SU-DHL-6 (cell line): ENCODE data around the gene TPGS1.

ENCODE experiments used
- H2AFZ ChIP-seq: fragments of 200-600 bp; sonication (generic); 2 replicates; pipeline ENCODE4 v1.6.1; 2014; ENCODE audit warnings: low read depth, mild to moderate bottlenecking, moderate library complexity, mixed read lengths, antibody characterized with exemption, low read length; ENCODE audit not compliant: severe bottlenecking
- H3F3A ChIP-seq: fragments of 200-600 bp; shearing (Covaris generic); 2 replicates; pipeline ENCODE4 v1.6.0; 2016; ENCODE audit warnings: antibody characterized with exemption, mild to moderate bottlenecking; ENCODE audit not compliant: insufficient read depth
- H3K27ac ChIP-seq: fragments of 200-600 bp; sonication (generic); 2 replicates; pipeline ENCODE4 v1.5.1; 2016; ENCODE audit warnings: low read depth, mild to moderate bottlenecking, low read length, moderate library complexity, mixed read lengths
- H3K27me3 ChIP-seq: fragments of 200-600 bp; sonication (generic), shearing (Covaris generic); 2 replicates; pipeline ENCODE4 v1.6.0; 2014; ENCODE audit warnings: mild to moderate bottlenecking, low read length
- H3K36me3 ChIP-seq: fragments of 200-600 bp; sonication (generic); 2 replicates; pipeline ENCODE4 v1.6.1; 2014; ENCODE audit warnings: mild to moderate bottlenecking, low read length, mixed read lengths
- H3K4me2 ChIP-seq: fragments of 300-600, 200-600 bp; shearing (Covaris generic), sonication (generic); 2 replicates; pipeline ENCODE4 v1.6.0; 2014; ENCODE audit warnings: low read length, low read depth, mild to moderate bottlenecking; ENCODE audit not compliant: poor library complexity, severe bottlenecking
- H3K4me3 ChIP-seq: fragments of 200-600 bp; sonication (generic); 2 replicates; pipeline ENCODE4 v1.5.1; 2014; ENCODE audit warnings: antibody characterized with exemption, low read length, mild to moderate bottlenecking, mixed read lengths; ENCODE audit not compliant: insufficient read depth, poor library complexity, severe bottlenecking
- H3K79me2 ChIP-seq: fragments of 200-600 bp; sonication (generic); 2 replicates; pipeline ENCODE4 v1.6.1; 2014; ENCODE audit warnings: mild to moderate bottlenecking, low read length, moderate library complexity; ENCODE audit not compliant: insufficient read depth
- H3K9ac ChIP-seq: fragments of 200-600 bp; sonication (generic); 2 replicates; pipeline ENCODE4 v1.7.0; 2014; ENCODE audit warnings: mild to moderate bottlenecking, low read length
- H3K9me2 ChIP-seq: fragments of 200-600 bp; sonication (generic); replicated peaks from 2 replicates; pipeline ENCODE4 v1.6.1; 2014; ENCODE audit warnings: low read length; ENCODE audit not compliant: insufficient read depth
- H3K9me3 ChIP-seq: fragments of 200-600 bp; sonication (generic); 2 replicates; pipeline ENCODE4 v1.6.1; 2014; ENCODE audit warnings: low read length, mixed read lengths; ENCODE audit not compliant: insufficient read depth
- H4K20me1 ChIP-seq: fragments of 200-600 bp; sonication (generic); 2 replicates; pipeline ENCODE4 v1.6.1; 2014; ENCODE audit warnings: low read depth, mild to moderate bottlenecking, antibody characterized with exemption, low read length, moderate library complexity, mixed read lengths
- CTCF ChIP-seq: fragments of 200-600 bp; sonication (generic); IDR thresholded peaks from one replicate; pipeline ENCODE4 v1.5.1; 2017; ENCODE audit warnings: antibody characterized with exemption, mild to moderate bottlenecking, low read length, moderate library complexity; ENCODE audit not compliant: insufficient read depth, poor library complexity, severe bottlenecking
- EZH2phosphoT487 ChIP-seq: fragments of 200-600 bp; sonication (generic), shearing (Covaris generic); conservative IDR thresholded peaks from 2 replicates; pipeline ENCODE4 v1.6.1; 2018; ENCODE audit warnings: mild to moderate bottlenecking, antibody characterized with exemption, low read length, moderate library complexity, mixed read lengths

The TPGS1 gene

GRCh38 chr19:483332-484072, 23.8 kb upstream of the TPGS1 start:
- Histone ChIP-seq H3K36me3 (no peaks in the 10 kb centered on the region), H3K4me2 (no peak overlapping the region), H2AFZ (no peak overlapping the region), H3K9me3 (peaks cover 16% of the 10 kb centered on the region; the same call in 1 of the 2 replicates), H3K27me3 (no peaks in the 10 kb centered on the region), H3K79me2 (no peaks in the 10 kb centered on the region), H3F3A (peaks cover 11% of the 10 kb centered on the region), H3K9ac (no peak overlapping the region), H3K4me3 (no peak overlapping the region), H3K9me2 (no peaks in the 10 kb centered on the region), H4K20me1 (no peaks in the 10 kb centered on the region), H3K27ac (no peak overlapping the region)
- TF ChIP-seq CTCF: no peak
- TF ChIP-seq EZH2phosphoT487: no peak

DNA sequence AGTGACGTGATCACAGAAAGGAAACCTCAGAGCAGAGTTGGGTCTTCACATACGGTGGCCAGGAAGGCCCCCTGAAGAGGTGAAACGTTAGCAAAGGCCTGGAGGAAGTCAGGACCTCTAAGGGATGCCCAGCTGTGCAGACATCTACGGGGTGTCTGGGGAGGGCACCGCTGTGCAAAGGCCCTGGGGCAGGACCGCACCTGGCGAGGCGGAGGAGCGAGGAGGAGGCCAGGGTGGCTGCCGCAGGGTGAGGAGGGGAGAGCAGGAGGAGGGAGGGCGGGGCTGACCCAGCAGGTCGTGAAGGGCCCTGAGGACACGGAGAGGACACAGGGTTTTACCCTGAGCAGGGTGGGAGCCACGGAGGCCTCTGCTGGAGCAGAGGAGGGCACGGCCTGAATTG, 22.8 kb upstream of the TPGS1 start:
- no peak overlapping the region for H3K4me2 ChIP-seq
- H3K27me3 ChIP-seq: no peaks in the 10 kb centered on the region
- no peak overlapping the region for H3K27ac ChIP-seq
- H3K9me2 ChIP-seq: no peaks in the 10 kb centered on the region
- H3F3A ChIP-seq: peaks cover 11% of the 10 kb centered on the region
- no peaks in the 10 kb centered on the region for H3K36me3 ChIP-seq
- H2AFZ ChIP-seq: no peak overlapping the region
- TF ChIP-seq EZH2phosphoT487: no peak
- no peak for TF ChIP-seq CTCF
- peaks cover 16% of the 10 kb centered on the region; the same call in 1 of the 2 replicates for H3K9me3 ChIP-seq
- H3K9ac ChIP-seq: no peak overlapping the region
- no peaks in the 10 kb centered on the region for H4K20me1 ChIP-seq
- no peak overlapping the region for H3K4me3 ChIP-seq
- H3K79me2 ChIP-seq: no peaks in the 10 kb centered on the region

DNA sequence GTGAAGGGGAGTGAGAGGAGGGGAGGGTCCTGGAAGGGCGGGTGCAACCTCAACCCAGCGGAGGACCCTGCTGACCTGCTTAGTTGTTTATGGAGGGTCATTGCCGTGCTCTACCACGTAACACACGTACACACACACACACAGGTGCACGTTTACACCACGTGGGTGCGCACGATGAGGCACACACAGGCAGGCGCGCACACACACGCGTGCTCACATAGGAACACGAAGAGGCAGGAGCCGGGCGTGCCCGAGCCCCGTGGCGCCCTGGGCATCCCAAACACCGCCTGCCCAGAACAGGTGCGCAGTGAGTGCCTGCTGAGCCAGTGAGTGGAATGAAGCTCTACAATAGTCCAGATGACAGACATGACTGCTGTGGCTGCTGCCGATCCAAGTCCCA, 22.2 kb upstream of the TPGS1 start:
- Histone ChIP-seq H3K4me3 (no peak overlapping the region), H3K27me3 (no peaks in the 10 kb centered on the region), H3K79me2 (no peaks in the 10 kb centered on the region), H3K27ac (no peak overlapping the region), H3K9me3 (peaks cover 13% of the 10 kb centered on the region; the same call in 1 of the 2 replicates), H3K9ac (no peak overlapping the region), H3K4me2 (no peak overlapping the region), H3F3A (peaks cover 11% of the 10 kb centered on the region), H4K20me1 (no peaks in the 10 kb centered on the region), H3K9me2 (no peaks in the 10 kb centered on the region), H2AFZ (no peak overlapping the region), H3K36me3 (no peaks in the 10 kb centered on the region)
- no peak for TF ChIP-seq CTCF
- TF ChIP-seq EZH2phosphoT487: no peak
